OCI-LY3 (cell line): ENCODE measurements around the gene PARP4.
"Not testable (repeated sequence)": the region's sequence is repeated elsewhere in the genome, so short reads cannot be mapped to it uniquely, and the experiment has no call there.

Source experiments
- H2AFZ ChIP-seq: fragments of 200-600, 300-600 bp; shearing (Covaris generic); 2 replicates; pipeline ENCODE4 v1.6.0; 2014; ENCODE audit warnings: antibody characterized with exemption, low read depth, low read length
- H3K27ac ChIP-seq: fragments of 200-600, 300-600 bp; sonication (generic); 2 replicates; pipeline ENCODE4 v1.5.1; 2014; ENCODE audit warnings: mild to moderate bottlenecking, low read length, moderate library complexity, mixed read lengths
- H3K27me3 ChIP-seq: fragments of 200-600, 300-600 bp; sonication (generic); 2 replicates; pipeline ENCODE4 v1.6.1; 2014; ENCODE audit warnings: low read depth, low read length, mixed read lengths
- H3K36me3 ChIP-seq: fragments of 200-600, 300-600 bp; sonication (generic); replicated peaks from 2 replicates; pipeline ENCODE3; 2014; ENCODE audit warnings: low read depth, low read length, mixed read lengths
- H3K4me1 ChIP-seq: fragments of 300-600, 200-600 bp; sonication (generic); 2 replicates; pipeline ENCODE4 v1.6.1; 2014; ENCODE audit warnings: low read length, mixed read lengths
- H3K4me2 ChIP-seq: fragments of 200-600, 300-600 bp; sonication (generic); 2 replicates; pipeline ENCODE4 v1.6.1; 2014; ENCODE audit warnings: low read length, mixed read lengths
- H3K4me3 ChIP-seq: fragments of 300-600, 200-600 bp; sonication (generic); 2 replicates; pipeline ENCODE4 v1.5.1; 2014; ENCODE audit warnings: antibody characterized with exemption, mild to moderate bottlenecking, low read length, moderate library complexity
- H3K79me2 ChIP-seq: fragments of 300-600, 200-600 bp; shearing (Covaris generic); 2 replicates; pipeline ENCODE4 v1.6.1; 2014; ENCODE audit warnings: mild to moderate bottlenecking, low read length, mixed read lengths
- H3K9ac ChIP-seq: fragments of 300-600, 200-600 bp; shearing (Covaris generic); 2 replicates; pipeline ENCODE4 v1.6.0; 2014; ENCODE audit warnings: mild to moderate bottlenecking, low read length, moderate library complexity
- H3K9me3 ChIP-seq: fragments of 200-600, 300-600 bp; shearing (Covaris generic); 2 replicates; pipeline ENCODE4 v1.6.1; 2014; ENCODE audit warnings: low read length, mixed read lengths; ENCODE audit not compliant: insufficient read depth
- H4K20me1 ChIP-seq: fragments of 200-600, 300-600 bp; sonication (generic); 2 replicates; pipeline ENCODE4 v1.6.1; 2016; ENCODE audit warnings: low read length, mixed read lengths; ENCODE audit not compliant: insufficient read depth
- EZH2phosphoT487 ChIP-seq: fragments of 200-600 bp; shearing (Covaris generic); IDR thresholded peaks from 2 replicates; pipeline ENCODE4 v1.6.1; 2018; ENCODE audit warnings: antibody characterized with exemption, mixed run types, low read depth
- TF ChIP-seq, protein P1 (sequence below): fragments of 200-600, 300-600 bp; sonication (generic); IDR thresholded peaks from 2 replicates; pipeline ENCODE4 v1.5.1; 2014; ENCODE audit warnings: antibody characterized with exemption, low read length, low read depth

Gene PARP4

DNA sequence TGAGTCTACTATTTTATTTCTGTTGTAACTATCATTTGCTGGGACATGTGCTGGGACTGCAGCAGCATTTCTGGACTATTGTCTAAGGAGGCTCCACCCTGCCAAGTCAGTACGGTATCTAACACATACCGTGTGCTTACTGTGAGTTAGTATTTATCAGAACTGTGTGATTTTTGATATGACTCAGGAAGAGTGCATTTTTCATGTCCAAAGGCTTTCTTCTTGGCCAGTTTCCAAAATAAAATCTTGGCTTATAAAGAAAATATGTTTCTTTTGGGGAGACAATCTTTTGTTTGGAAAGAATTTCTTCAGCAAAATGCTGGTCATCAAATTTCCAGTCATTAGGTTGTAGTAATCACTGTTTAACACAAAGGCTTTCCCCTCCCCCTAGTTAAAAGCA lies 11.6 kb downstream of the PARP4 start:
- Histone ChIP-seq H3K27ac (no peak overlapping the region), H2AFZ (no peak overlapping the region), H3K4me2 (no peak overlapping the region), H3K36me3 (peaks cover 16% of the 10 kb centered on the region), H3K79me2 (peaks cover 11% of the 10 kb centered on the region), H3K4me3 (no peak overlapping the region), H3K27me3 (no peaks in the 10 kb centered on the region), H3K9ac (no peak overlapping the region), H3K4me1 (no peaks in the 10 kb centered on the region), H3K9me3 (no peaks in the 10 kb centered on the region), H4K20me1 (no peaks in the 10 kb centered on the region)
- no peak for TF ChIP-seq EZH2phosphoT487
- TF ChIP-seq, protein P1, sequence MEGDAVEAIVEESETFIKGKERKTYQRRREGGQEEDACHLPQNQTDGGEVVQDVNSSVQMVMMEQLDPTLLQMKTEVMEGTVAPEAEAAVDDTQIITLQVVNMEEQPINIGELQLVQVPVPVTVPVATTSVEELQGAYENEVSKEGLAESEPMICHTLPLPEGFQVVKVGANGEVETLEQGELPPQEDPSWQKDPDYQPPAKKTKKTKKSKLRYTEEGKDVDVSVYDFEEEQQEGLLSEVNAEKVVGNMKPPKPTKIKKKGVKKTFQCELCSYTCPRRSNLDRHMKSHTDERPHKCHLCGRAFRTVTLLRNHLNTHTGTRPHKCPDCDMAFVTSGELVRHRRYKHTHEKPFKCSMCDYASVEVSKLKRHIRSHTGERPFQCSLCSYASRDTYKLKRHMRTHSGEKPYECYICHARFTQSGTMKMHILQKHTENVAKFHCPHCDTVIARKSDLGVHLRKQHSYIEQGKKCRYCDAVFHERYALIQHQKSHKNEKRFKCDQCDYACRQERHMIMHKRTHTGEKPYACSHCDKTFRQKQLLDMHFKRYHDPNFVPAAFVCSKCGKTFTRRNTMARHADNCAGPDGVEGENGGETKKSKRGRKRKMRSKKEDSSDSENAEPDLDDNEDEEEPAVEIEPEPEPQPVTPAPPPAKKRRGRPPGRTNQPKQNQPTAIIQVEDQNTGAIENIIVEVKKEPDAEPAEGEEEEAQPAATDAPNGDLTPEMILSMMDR, result no peak

DNA sequence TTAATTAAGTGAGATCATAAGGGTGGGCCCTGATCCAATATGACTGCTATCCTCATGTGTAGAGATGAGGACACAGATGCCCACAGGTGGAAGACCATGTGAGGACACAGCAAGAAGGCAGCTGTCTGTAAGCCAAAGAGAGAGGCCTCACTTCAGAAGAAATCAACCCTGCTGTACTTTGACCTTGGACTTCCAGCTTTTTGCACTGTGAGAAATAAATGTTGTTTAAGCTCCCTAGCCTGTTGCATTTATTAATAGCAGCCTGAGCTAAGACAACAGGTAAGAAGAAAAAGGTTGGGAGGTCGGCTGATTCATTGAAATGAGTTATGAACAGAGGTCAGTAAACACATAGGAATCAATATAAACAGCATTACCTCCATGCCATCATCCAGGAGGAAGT lies 14.8 kb downstream of the PARP4 start:
- Histone ChIP-seq H3K9me3 (no peaks in the 10 kb centered on the region), H4K20me1 (no peaks in the 10 kb centered on the region), H2AFZ (no peak overlapping the region), H3K4me3 (no peak overlapping the region), H3K27me3 (no peaks in the 10 kb centered on the region), H3K9ac (no peak overlapping the region), H3K79me2 (no peaks in the 10 kb centered on the region), H3K4me1 (no peaks in the 10 kb centered on the region), H3K4me2 (no peak overlapping the region), H3K27ac (no peak overlapping the region), H3K36me3 (peaks cover 27% of the 10 kb centered on the region)
- TF ChIP-seq, protein P1, result no peak
- TF ChIP-seq EZH2phosphoT487, result no peak

DNA sequence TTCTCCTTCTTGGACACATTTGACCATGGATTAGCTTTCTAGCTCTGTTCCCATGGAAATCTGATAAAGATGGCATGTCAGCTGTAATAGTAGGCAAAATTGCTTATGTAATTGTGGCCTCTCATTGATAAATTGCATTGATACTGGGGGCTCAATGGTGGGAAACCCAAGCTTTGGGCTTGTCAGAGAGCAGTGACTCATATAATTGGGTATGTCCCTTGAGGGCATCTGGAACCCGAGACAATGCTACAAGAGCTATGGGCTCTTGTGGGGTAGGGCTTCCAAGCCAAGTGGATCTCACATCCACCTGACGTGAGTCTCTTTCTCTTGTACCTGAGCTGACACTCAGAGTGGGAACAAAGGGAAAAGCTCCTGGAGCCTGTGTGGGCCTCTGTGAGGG lies 16.3 kb downstream of the PARP4 start:
- H3K27me3 ChIP-seq, H3K4me2 ChIP-seq, H3K9me3 ChIP-seq, H3K4me3 ChIP-seq, H3K9ac ChIP-seq, H3K79me2 ChIP-seq, H4K20me1 ChIP-seq, H2AFZ ChIP-seq, H3K27ac ChIP-seq, H3K4me1 ChIP-seq: not testable (repeated sequence)
- H3K36me3 ChIP-seq, result peaks cover 41% of the 10 kb centered on the region

DNA sequence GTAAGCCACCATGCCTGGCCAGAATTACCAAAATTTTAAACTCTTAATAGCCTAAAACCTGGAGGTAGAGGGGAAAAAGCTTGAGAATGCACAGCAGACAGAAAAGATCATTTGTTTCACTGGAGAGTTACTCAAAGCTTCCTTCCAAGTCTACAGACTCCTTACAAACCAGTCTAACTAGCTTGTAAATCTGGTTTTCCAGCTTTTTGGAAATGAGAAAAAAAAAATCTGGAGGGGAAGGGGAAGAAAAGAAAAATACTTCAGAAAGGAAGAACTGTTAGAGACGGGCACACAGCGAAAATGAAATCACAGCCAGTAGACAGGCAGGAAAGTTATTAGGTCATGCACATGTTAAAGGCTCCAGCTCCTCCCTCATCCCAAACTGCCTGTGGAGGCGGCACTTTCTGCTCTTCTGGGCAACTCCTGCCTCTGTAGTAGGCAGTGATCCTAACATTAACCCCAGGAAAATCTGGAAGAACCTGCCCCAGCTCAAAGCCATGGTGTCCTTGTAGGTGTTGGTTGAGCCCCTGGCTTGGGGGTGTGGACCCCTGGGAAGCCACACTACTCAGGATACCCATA lies 17.3 kb downstream of the PARP4 start:
- H3K9ac ChIP-seq, result no peak overlapping the region
- peaks cover 41% of the 10 kb centered on the region for H3K36me3 ChIP-seq

More for the DNA sequence above, 17.3 kb downstream of the PARP4 start:
- no peak overlapping the region for H2AFZ ChIP-seq
- no peak overlapping the region for H3K4me3 ChIP-seq
- no peaks in the 10 kb centered on the region for H3K79me2 ChIP-seq
- H3K9me3 ChIP-seq, result no peaks in the 10 kb centered on the region
- no peaks in the 10 kb centered on the region for H3K27me3 ChIP-seq
- no peak for TF ChIP-seq EZH2phosphoT487
- TF ChIP-seq, protein P1, result no peak
- H4K20me1 ChIP-seq, result no peaks in the 10 kb centered on the region
- H3K4me2 ChIP-seq, result no peak overlapping the region
- no peaks in the 10 kb centered on the region for H3K4me1 ChIP-seq
- H3K27ac ChIP-seq, result no peak overlapping the region
